K562 (cell line): Measurements from ENCODE around the gene RPS2. TPM values are rescaled to one million over a fixed set of nuclear protein-coding genes. Genes with fewer than 3 reads are reported as not detected.

ENCODE experiments used
- ATAC-seq: fragments of 200-7000 bp; cut with Tn5 transposase; 3 replicates; pipeline ENCODE4 v1.9.1; 2020; ENCODE audit warnings: moderate library complexity
- BruUV-seq: library from RNA; stranded (reverse); fragments of 400-500 nt; replicated peaks from 2 replicates; lab custom pipeline; 2021; lab: Mats Ljungman, UMichigan
- CTCF ChIA-PET: fragments of 300-600 bp; formaldehyde crosslinking; extraction: SDS; loops from one replicate; lab custom pipeline; 2021; ENCODE audit warnings: low intra/inter-chr PET ratio; lab: Yijun Ruan, JAX
- POLR2A ChIA-PET: fragments of 300-600, 350-650 bp; sonication (Branson Sonifier 250); formaldehyde crosslinking; extraction: SDS; loops from one replicate; lab custom pipeline; 2021; ENCODE audit warnings: antibody characterized with exemption, inconsistent platforms; lab: Yijun Ruan, JAX
- DNase-seq, 4 experiments: peaks; one replicate each; pipeline versions ENCODE4 v3.0.0 to v3.0.0-alpha.2; 2011 to 2018; ENCODE audit warnings: low spot score in 3 of 4, mixed read lengths in 3 of 4; ENCODE audit errors: extremely low read depth in 1 of 4
- FAIRE-seq: peaks from 2 replicates; lab custom pipeline; 2011; peaks lifted over from hg19 to GRCh38; lab: Jason Lieb, UNC
- H2AFZ ChIP-seq: 2 replicates; pipeline ENCODE4 v1.6.0; 2011; ENCODE audit warnings: low read depth, low read length, control low read depth, inconsistent platforms
- H3K27ac ChIP-seq: fragments of 200-600 bp; 3 replicates; pipeline ENCODE4 v1.8.0; 2011; ENCODE audit warnings: low read depth, mild to moderate bottlenecking, control low read depth, inconsistent platforms, low read length, moderate library complexity, mixed read lengths; ENCODE audit errors: extremely low read depth
- H3K27me3 ChIP-seq, 2 experiments: fragments of 300-600 bp in 1 of 2; 2 replicates in 1 of 2; 3 replicates in 1 of 2; pipeline versions ENCODE4 v1.6.0 to v1.8.0; 2011; ENCODE audit warnings: inconsistent platforms in 2 of 2, low read length in 2 of 2, mild to moderate bottlenecking in 1 of 2, mixed read lengths in 1 of 2, moderate library complexity in 1 of 2; ENCODE audit not compliant: control insufficient read depth in 2 of 2, insufficient read depth in 2 of 2
- H3K36me3 ChIP-seq: fragments of 300-600 bp; 3 replicates; pipeline ENCODE4 v1.8.0; 2011; ENCODE audit warnings: mild to moderate bottlenecking, low read length, inconsistent platforms; ENCODE audit not compliant: control insufficient read depth, insufficient read depth
- H3K4me1 ChIP-seq, 2 experiments: fragments of 200-600 bp in 1 of 2; replicated peaks in 1 of 2; 2 replicates in 1 of 2; 3 replicates in 1 of 2; pipeline versions ENCODE4 v1.5.1 to v1.8.0; 2011; ENCODE audit warnings: inconsistent platforms in 2 of 2, low read length in 2 of 2, mild to moderate bottlenecking in 1 of 2, mixed read lengths in 1 of 2, moderate library complexity in 1 of 2; ENCODE audit not compliant: control insufficient read depth in 2 of 2, insufficient read depth in 2 of 2
- H3K4me2 ChIP-seq: 2 replicates; pipeline ENCODE4 v1.6.1; 2011; ENCODE audit warnings: low read length, control low read depth, inconsistent platforms, mixed read lengths; ENCODE audit not compliant: insufficient read depth
- H3K4me3 ChIP-seq: fragments of 200-600 bp; sonication (generic), shearing (Covaris generic); 2 replicates; pipeline ENCODE4 v1.5.1; 2016; ENCODE audit warnings: control low read depth, inconsistent platforms
- H3K79me2 ChIP-seq: fragments of 200-600 bp; 3 replicates; pipeline ENCODE4 v1.8.0; 2011; ENCODE audit warnings: low read length, inconsistent platforms; ENCODE audit not compliant: control insufficient read depth, insufficient read depth
- H3K9ac ChIP-seq, 2 experiments: 2 replicates each; pipeline versions ENCODE4 v1.6.0 to v1.6.1; 2011; ENCODE audit warnings: low read depth in 2 of 2, low read length in 2 of 2, control low read depth in 1 of 2, inconsistent platforms in 1 of 2, mild to moderate bottlenecking in 1 of 2, mixed read lengths in 1 of 2; ENCODE audit not compliant: insufficient read depth in 1 of 2
- H3K9me1 ChIP-seq: one replicate; pipeline ENCODE4 v1.6.0; 2011; ENCODE audit warnings: inconsistent platforms, mild to moderate bottlenecking, low read length, moderate library complexity; ENCODE audit not compliant: control insufficient read depth, insufficient read depth
- H3K9me3 ChIP-seq: replicated peaks from 2 replicates; pipeline ENCODE4 v1.5.1; 2011; ENCODE audit warnings: low read depth, low read length, inconsistent platforms; ENCODE audit not compliant: control insufficient read depth, insufficient read depth
- H4K20me1 ChIP-seq: replicated peaks from 2 replicates; pipeline ENCODE4 v1.6.1; 2011; ENCODE audit warnings: low read length, inconsistent platforms, mixed read lengths; ENCODE audit not compliant: control insufficient read depth, insufficient read depth
- FOS ChIP-seq: IDR thresholded peaks from 3 replicates; pipeline ENCODE4 v1.6.1; 2011; ENCODE audit not compliant: insufficient read length; ENCODE audit errors: extremely low read depth
- GTF2F1 ChIP-seq: IDR thresholded peaks from 2 replicates; pipeline ENCODE4 v1.6.1; 2011; ENCODE audit warnings: low read depth, low read length, improper control_type of control experiment
- NKRF ChIP-seq: fragments of 450-650 bp; IDR thresholded peaks from 2 replicates; pipeline ENCODE4 v1.6.1; 2016; ENCODE audit warnings: borderline replicate concordance
- WGBS: fragments of 100-300 bp; shearing (Covaris generic); methylation state at CpG from one replicate; pipeline ENCODE4 v1.1.6; 2016; ENCODE audit warnings: low coverage, mixed read lengths; ENCODE audit not compliant: insufficient coverage; ENCODE audit errors: missing lambda C conversion rate; 5-methylcytosine and 5-hydroxymethylcytosine counted together
- in situ Hi-C: fragments of 300-500 bp; cut with MboI; formaldehyde crosslinking; loops from 4 replicates; pipeline ENCODE4 v1.15.0; 2018; ENCODE audit warnings: inconsistent platforms, mixed read lengths
- intact Hi-C: fragments of 100-400 bp; cut with micrococcal nuclease; formaldehyde crosslinking; loops from 2 replicates; pipeline ENCODE4 v1.14.2; 2022
- polyA plus RNA-seq, 8 experiments: library from polyadenylated mRNA; depleted of rRNA in 4 of 8; stranded (reverse) in 5 of 8; unstranded in 3 of 8; fragments of >200 nt; fragmentation: Nextera tagmentation in 2 of 8; fragmentation: Illumina TruSeq in 1 of 8; extraction: Ambion mirVana in 2 of 8; extraction: Trizol in 1 of 8; gene quantifications; 2 replicates each; pipeline versions ENCODE4 v1.2.1 to v1.2.3, GENCODE V29; 2011 to 2014; ENCODE audit warnings: inconsistent platforms in 1 of 8, missing spikeins in 1 of 8
- total RNA-seq, 7 experiments: library from RNA; depleted of rRNA in 6 of 7; stranded (reverse); fragments of >200 nt in 6 of 7; fragmentation: Illumina TruSeq in 2 of 7; extraction: Trizol in 2 of 7; gene quantifications; 2 replicates each; pipeline versions ENCODE4 v1.2.1 to v1.2.3, GENCODE V29; 2011 to 2021; ENCODE audit warnings: low replicate concordance in 1 of 7
- TF ChIP-seq, protein P1 (sequence below): sonication (generic); formaldehyde crosslinking; IDR thresholded peaks from 2 replicates; pipeline ENCODE4 v1.5.0; 2020; ENCODE audit warnings: missing genetic modification reagents

RPS2 gene
- total and polyA plus RNA-seq, 9 of the 15 experiments (the other 6 are each of a cell fraction or from before 2014, with no cell fraction given): 834 to 4,794 (median 3,793) TPM

DNA sequence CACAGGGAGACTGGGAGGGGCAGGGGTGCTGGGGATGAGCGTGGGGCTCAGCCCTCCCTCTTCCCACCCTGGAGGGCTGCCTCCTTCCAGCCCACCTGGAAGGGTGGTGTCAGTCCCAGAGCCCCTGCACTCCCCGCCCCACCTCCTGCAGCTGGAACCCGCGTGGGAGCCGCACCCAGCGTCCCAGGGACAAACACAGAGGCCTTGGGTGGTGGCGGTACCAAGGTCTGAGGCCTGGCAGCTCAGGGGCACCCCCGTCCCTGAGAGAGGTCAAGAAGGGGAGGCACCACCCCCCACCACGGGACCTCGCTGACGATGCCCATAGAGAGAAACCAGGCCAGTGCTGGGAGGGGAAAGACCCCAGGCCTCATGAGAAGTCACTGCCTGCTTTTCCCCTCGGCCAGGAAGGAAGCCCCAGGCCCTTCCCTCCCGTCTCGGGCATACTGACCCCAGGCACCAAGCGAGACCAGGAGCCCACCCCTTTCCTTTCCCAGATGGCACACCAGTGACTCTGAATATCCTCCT is 50.5 kb downstream of the RPS2 start:
- Histone ChIP-seq H3K4me2 (no peak overlapping the region), H3K9me3 (no peaks in the 10 kb centered on the region), H3K4me1 (peaks cover 0 to 69% of the 10 kb centered on the region in 2 experiments; a peak in 2 of 5 replicates), H4K20me1 (no peaks in the 10 kb centered on the region), H3K9me1 (no peaks in the 10 kb centered on the region), H2AFZ (no peak overlapping the region), H3K27ac (no peak overlapping the region), H3K27me3 (peaks cover 17 to 43% of the 10 kb centered on the region in 2 experiments; a peak in 4 of 5 replicates)
- WGBS: 4% methylated on average over 11 of the region's 15 CpGs
- POLR2A ChIA-PET: interaction anchor here (0.6 to 1.8 kb wide), 2 partner anchors 19 to 29 kb away, joined by 3 read pairs; no protein-coding TSS in a partner anchor
- no TSS peak for BruUV-seq
- TF ChIP-seq NKRF (no peak), FOS (no peak), GTF2F1 (no peak)
- TF ChIP-seq, protein P1, sequence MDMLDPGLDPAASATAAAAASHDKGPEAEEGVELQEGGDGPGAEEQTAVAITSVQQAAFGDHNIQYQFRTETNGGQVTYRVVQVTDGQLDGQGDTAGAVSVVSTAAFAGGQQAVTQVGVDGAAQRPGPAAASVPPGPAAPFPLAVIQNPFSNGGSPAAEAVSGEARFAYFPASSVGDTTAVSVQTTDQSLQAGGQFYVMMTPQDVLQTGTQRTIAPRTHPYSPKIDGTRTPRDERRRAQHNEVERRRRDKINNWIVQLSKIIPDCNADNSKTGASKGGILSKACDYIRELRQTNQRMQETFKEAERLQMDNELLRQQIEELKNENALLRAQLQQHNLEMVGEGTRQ (CRISPR knock-in tag): no peak
- TF ChIP-seq, all 486 proteins: peak for 0
- Histone ChIP-seq H3K79me2 (no peaks in the 10 kb centered on the region), H3K4me3 (no peak overlapping the region), H3K36me3 (no peaks in the 10 kb centered on the region), H3K9ac (peak overlapping the region in 1 of 2 experiments; percentile 41; a peak in 2 of 4 replicates)
- in situ Hi-C loops: no loop called here
- DNase-seq: no peak
- CTCF ChIA-PET: no interaction called here
- FAIRE-seq: no peak
- ATAC-seq: no peak
- intact Hi-C loops: no loop called here
